OCI-LY3 (cell line): Measurements from ENCODE around the gene BFSP1.

Source experiments
- EZH2phosphoT487 ChIP-seq: fragments of 200-600 bp; shearing (Covaris generic); IDR thresholded peaks from 2 replicates; pipeline ENCODE4 v1.6.1; 2018; ENCODE audit warnings: antibody characterized with exemption, mixed run types, low read depth
- TF ChIP-seq, protein P1 (sequence below): fragments of 200-600, 300-600 bp; sonication (generic); IDR thresholded peaks from 2 replicates; pipeline ENCODE4 v1.5.1; 2014; ENCODE audit warnings: antibody characterized with exemption, low read length, low read depth

DNA sequence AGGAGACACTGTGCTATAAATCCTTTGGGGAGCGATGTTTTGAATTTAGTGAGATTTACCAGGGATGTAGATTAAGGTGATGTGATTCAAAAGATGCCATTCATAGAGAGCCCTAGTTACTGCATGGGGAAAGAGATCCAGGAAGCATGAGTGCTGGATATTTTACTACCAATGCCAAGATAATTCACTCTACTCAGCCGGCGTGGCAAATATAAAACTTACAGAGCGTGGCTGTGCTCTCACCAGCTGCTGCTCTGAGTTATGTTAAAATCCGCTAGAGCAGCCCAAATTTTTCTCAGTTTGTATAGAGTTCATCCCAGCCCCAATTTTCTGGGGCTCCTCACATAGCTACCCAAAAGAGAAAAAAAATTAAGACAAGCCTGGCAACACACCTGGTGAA, 48.6 kb downstream of the BFSP1 start:
- TF ChIP-seq, protein P1, sequence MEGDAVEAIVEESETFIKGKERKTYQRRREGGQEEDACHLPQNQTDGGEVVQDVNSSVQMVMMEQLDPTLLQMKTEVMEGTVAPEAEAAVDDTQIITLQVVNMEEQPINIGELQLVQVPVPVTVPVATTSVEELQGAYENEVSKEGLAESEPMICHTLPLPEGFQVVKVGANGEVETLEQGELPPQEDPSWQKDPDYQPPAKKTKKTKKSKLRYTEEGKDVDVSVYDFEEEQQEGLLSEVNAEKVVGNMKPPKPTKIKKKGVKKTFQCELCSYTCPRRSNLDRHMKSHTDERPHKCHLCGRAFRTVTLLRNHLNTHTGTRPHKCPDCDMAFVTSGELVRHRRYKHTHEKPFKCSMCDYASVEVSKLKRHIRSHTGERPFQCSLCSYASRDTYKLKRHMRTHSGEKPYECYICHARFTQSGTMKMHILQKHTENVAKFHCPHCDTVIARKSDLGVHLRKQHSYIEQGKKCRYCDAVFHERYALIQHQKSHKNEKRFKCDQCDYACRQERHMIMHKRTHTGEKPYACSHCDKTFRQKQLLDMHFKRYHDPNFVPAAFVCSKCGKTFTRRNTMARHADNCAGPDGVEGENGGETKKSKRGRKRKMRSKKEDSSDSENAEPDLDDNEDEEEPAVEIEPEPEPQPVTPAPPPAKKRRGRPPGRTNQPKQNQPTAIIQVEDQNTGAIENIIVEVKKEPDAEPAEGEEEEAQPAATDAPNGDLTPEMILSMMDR = no peak
- no peak for TF ChIP-seq EZH2phosphoT487
